ENCODE measurements around the gene IGSF23. TPM values are rescaled to one million over a fixed set of nuclear protein-coding genes. Genes with fewer than 3 reads are reported as not detected.

The IGSF23 gene
- total and polyA plus RNA-seq, 2 experiments from 2014 or later, result not detected

GRCh38 chr19:44636439-44637389 is 23.4 kb downstream of the IGSF23 start:
- Histone ChIP-seq H3K79me2 (replicated peaks; ENCODE audit: insufficient read depth) (no peaks in the 10 kb centered on the region), H2AFZ (no peak overlapping the region), H3K4me3 (no peak overlapping the region), H3K27ac (ENCODE audit: low read depth) (no peak overlapping the region), H4K20me1 (replicated peaks; ENCODE audit: insufficient read depth) (no peaks in the 10 kb centered on the region), H3K4me2 (no peak overlapping the region), H3F3A (replicated peaks; ENCODE audit: low read depth) (no peaks in the 10 kb centered on the region), H3K4me1 (ENCODE audit: insufficient read depth) (peaks cover 19% of the 10 kb centered on the region), H3K9me2 (ENCODE audit: insufficient read depth) (no peaks in the 10 kb centered on the region), H3K27me3 (ENCODE audit: insufficient read depth) (no peaks in the 10 kb centered on the region), H3K36me3 (ENCODE audit: insufficient read depth) (no peaks in the 10 kb centered on the region)
- no peaks in the 10 kb centered on the region for H3K36me3 Mint-ChIP-seq (ENCODE audit: low read depth)
- H3K4me3 Mint-ChIP-seq, result no peak overlapping the region
- no peaks in the 10 kb centered on the region; the same call in 2 of the 3 replicates for H3K9me3 Mint-ChIP-seq
- H3K27me3 Mint-ChIP-seq (ENCODE audit: insufficient read depth, low read depth, poor library complexity), result peaks cover 8% of the 10 kb centered on the region
- DNase-seq (ENCODE audit: low spot score) (no peak), ATAC-seq (no peak)
- TF ChIP-seq CREB1 (CRISPR knock-in tag; IDR thresholded peaks at IDR 0.05; ENCODE audit: low read depth) (no peak), EZH2phosphoT487 (IDR thresholded peaks at IDR 0.05; ENCODE audit: unreplicated experiment) (no peak)
- H3K27ac Mint-ChIP-seq, result no peak overlapping the region
- peaks cover 16% of the 10 kb centered on the region; the same call in 2 of the 3 replicates for H3K4me1 Mint-ChIP-seq

DNA sequence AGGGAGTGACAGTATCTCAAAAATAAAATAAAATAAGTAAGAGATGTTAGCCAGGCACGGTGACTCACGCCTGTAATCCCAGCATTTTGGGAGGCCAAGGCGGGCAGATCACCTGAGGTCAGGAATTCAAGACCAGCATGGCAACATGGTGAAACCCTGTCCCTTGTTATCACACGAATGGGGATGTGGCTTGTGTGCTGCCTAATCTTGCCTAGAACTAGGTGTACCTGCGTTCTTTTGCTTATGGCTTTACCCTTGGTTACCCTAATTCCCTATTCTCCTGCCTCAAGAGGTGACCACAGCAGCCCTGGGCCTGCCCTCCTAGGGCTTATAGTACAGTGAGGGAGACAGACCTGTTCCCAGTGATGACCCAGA is 24.0 kb downstream of the IGSF23 start:
- no peaks in the 10 kb centered on the region for H3K36me3 ChIP-seq (ENCODE audit: insufficient read depth)
- no peak overlapping the region for H2AFZ ChIP-seq
- H3K79me2 ChIP-seq (replicated peaks; ENCODE audit: insufficient read depth), result no peaks in the 10 kb centered on the region
- H3K27ac ChIP-seq (ENCODE audit: low read depth), result no peak overlapping the region
- TF ChIP-seq, protein P1, sequence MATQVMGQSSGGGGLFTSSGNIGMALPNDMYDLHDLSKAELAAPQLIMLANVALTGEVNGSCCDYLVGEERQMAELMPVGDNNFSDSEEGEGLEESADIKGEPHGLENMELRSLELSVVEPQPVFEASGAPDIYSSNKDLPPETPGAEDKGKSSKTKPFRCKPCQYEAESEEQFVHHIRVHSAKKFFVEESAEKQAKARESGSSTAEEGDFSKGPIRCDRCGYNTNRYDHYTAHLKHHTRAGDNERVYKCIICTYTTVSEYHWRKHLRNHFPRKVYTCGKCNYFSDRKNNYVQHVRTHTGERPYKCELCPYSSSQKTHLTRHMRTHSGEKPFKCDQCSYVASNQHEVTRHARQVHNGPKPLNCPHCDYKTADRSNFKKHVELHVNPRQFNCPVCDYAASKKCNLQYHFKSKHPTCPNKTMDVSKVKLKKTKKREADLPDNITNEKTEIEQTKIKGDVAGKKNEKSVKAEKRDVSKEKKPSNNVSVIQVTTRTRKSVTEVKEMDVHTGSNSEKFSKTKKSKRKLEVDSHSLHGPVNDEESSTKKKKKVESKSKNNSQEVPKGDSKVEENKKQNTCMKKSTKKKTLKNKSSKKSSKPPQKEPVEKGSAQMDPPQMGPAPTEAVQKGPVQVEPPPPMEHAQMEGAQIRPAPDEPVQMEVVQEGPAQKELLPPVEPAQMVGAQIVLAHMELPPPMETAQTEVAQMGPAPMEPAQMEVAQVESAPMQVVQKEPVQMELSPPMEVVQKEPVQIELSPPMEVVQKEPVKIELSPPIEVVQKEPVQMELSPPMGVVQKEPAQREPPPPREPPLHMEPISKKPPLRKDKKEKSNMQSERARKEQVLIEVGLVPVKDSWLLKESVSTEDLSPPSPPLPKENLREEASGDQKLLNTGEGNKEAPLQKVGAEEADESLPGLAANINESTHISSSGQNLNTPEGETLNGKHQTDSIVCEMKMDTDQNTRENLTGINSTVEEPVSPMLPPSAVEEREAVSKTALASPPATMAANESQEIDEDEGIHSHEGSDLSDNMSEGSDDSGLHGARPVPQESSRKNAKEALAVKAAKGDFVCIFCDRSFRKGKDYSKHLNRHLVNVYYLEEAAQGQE (IDR thresholded peaks at IDR 0.05; ENCODE audit: unreplicated experiment), result no peak
- TF ChIP-seq, protein P2, sequence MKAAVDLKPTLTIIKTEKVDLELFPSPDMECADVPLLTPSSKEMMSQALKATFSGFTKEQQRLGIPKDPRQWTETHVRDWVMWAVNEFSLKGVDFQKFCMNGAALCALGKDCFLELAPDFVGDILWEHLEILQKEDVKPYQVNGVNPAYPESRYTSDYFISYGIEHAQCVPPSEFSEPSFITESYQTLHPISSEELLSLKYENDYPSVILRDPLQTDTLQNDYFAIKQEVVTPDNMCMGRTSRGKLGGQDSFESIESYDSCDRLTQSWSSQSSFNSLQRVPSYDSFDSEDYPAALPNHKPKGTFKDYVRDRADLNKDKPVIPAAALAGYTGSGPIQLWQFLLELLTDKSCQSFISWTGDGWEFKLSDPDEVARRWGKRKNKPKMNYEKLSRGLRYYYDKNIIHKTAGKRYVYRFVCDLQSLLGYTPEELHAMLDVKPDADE (IDR thresholded peaks at IDR 0.05), result no peak
- no peak for TF ChIP-seq POLR2AphosphoS5 (IDR thresholded peaks at IDR 0.05; ENCODE audit: low read depth)
- TF ChIP-seq ZNF331 (CRISPR knock-in tag; IDR thresholded peaks at IDR 0.05; ENCODE audit: low read depth), result no peak
- no peak for TF ChIP-seq JUNB (IDR thresholded peaks at IDR 0.05; ENCODE audit: unreplicated experiment)
- no peak for TF ChIP-seq NANOG (IDR thresholded peaks at IDR 0.05; ENCODE audit: borderline replicate concordance)
- TF ChIP-seq, protein P3, sequence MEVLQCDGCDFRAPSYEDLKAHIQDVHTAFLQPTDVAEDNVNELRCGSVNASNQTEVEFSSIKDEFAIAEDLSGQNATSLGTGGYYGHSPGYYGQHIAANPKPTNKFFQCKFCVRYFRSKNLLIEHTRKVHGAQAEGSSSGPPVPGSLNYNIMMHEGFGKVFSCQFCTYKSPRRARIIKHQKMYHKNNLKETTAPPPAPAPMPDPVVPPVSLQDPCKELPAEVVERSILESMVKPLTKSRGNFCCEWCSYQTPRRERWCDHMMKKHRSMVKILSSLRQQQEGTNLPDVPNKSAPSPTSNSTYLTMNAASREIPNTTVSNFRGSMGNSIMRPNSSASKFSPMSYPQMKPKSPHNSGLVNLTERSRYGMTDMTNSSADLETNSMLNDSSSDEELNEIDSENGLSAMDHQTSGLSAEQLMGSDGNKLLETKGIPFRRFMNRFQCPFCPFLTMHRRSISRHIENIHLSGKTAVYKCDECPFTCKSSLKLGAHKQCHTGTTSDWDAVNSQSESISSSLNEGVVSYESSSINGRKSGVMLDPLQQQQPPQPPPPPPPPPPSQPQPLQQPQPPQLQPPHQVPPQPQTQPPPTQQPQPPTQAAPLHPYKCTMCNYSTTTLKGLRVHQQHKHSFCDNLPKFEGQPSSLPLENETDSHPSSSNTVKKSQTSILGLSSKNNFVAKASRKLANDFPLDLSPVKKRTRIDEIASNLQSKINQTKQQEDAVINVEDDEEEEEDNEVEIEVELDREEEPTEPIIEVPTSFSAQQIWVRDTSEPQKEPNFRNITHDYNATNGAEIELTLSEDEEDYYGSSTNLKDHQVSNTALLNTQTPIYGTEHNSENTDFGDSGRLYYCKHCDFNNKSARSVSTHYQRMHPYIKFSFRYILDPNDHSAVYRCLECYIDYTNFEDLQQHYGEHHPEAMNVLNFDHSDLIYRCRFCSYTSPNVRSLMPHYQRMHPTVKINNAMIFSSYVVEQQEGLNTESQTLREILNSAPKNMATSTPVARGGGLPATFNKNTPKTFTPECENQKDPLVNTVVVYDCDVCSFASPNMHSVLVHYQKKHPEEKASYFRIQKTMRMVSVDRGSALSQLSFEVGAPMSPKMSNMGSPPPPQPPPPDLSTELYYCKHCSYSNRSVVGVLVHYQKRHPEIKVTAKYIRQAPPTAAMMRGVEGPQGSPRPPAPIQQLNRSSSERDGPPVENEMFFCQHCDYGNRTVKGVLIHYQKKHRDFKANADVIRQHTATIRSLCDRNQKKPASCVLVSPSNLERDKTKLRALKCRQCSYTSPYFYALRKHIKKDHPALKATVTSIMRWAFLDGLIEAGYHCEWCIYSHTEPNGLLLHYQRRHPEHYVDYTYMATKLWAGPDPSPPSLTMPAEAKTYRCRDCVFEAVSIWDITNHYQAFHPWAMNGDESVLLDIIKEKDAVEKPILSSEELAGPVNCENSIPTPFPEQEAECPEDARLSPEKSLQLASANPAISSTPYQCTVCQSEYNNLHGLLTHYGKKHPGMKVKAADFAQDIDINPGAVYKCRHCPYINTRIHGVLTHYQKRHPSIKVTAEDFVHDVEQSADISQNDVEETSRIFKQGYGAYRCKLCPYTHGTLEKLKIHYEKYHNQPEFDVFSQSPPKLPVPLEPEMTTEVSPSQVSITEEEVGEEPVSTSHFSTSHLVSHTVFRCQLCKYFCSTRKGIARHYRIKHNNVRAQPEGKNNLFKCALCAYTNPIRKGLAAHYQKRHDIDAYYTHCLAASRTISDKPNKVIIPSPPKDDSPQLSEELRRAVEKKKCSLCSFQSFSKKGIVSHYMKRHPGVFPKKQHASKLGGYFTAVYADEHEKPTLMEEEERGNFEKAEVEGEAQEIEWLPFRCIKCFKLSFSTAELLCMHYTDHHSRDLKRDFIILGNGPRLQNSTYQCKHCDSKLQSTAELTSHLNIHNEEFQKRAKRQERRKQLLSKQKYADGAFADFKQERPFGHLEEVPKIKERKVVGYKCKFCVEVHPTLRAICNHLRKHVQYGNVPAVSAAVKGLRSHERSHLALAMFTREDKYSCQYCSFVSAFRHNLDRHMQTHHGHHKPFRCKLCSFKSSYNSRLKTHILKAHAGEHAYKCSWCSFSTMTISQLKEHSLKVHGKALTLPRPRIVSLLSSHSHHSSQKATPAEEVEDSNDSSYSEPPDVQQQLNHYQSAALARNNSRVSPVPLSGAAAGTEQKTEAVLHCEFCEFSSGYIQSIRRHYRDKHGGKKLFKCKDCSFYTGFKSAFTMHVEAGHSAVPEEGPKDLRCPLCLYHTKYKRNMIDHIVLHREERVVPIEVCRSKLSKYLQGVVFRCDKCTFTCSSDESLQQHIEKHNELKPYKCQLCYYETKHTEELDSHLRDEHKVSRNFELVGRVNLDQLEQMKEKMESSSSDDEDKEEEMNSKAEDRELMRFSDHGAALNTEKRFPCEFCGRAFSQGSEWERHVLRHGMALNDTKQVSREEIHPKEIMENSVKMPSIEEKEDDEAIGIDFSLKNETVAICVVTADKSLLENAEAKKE (CRISPR knock-in tag; IDR thresholded peaks at IDR 0.05), result no peak
- TF ChIP-seq ZNF114 (CRISPR knock-in tag; IDR thresholded peaks at IDR 0.05), result no peak
- no peaks in the 10 kb centered on the region for H3K9me2 ChIP-seq (ENCODE audit: insufficient read depth)
- DNase-seq (ENCODE audit: low spot score), result no peak
- no peak overlapping the region for H3K4me2 ChIP-seq
- ATAC-seq, result no peak
- H3K36me3 Mint-ChIP-seq (ENCODE audit: low read depth), result no peaks in the 10 kb centered on the region
- H3K27me3 Mint-ChIP-seq (ENCODE audit: insufficient read depth, low read depth, poor library complexity), result peaks cover 6% of the 10 kb centered on the region
- H3K4me3 Mint-ChIP-seq, result no peak overlapping the region
- no peaks in the 10 kb centered on the region; the same call in 2 of the 3 replicates for H3K9me3 Mint-ChIP-seq
- 0 out of 2 replicates have a peak, but pooled peaks cover 3% of the 10 kb centered on the region for H3K27me3 ChIP-seq (ENCODE audit: insufficient read depth)
- H3K4me1 ChIP-seq (ENCODE audit: insufficient read depth), result peaks cover 18% of the 10 kb centered on the region
- no peak overlapping the region for H3K4me3 ChIP-seq
- no peak overlapping the region for H3K27ac Mint-ChIP-seq
- no peaks in the 10 kb centered on the region for H3F3A ChIP-seq (replicated peaks; ENCODE audit: low read depth)
- H3K4me1 Mint-ChIP-seq, result peaks cover 16% of the 10 kb centered on the region; the same call in 2 of the 3 replicates
- no peaks in the 10 kb centered on the region for H4K20me1 ChIP-seq (replicated peaks; ENCODE audit: insufficient read depth)

Measured in GM23338 (cell line).